GM12878 (cell line): ENCODE results near the gene SLC11A2. TPM values are rescaled to one million over a fixed set of nuclear protein-coding genes. Genes with fewer than 3 reads are reported as not detected.

Experiments used
- ATAC-seq: fragments of 200-7000 bp; cut with Tn5 transposase; 3 replicates; pipeline ENCODE4 v1.9.1; 2020; ENCODE audit warnings: mild to moderate bottlenecking, moderate library complexity
- BruUV-seq: library from RNA; stranded (reverse); fragments of 400-500 nt; replicated peaks from 2 replicates; lab custom pipeline; 2021; lab: Mats Ljungman, UMichigan
- CTCF ChIA-PET: fragments of 300-600 bp; sonication (Branson Sonifier 250); formaldehyde crosslinking; extraction: SDS; loops from one replicate; lab custom pipeline; 2021; ENCODE audit warnings: inconsistent platforms; lab: Yijun Ruan, JAX
- POLR2A ChIA-PET: fragments of 350-600 bp; formaldehyde crosslinking; extraction: SDS; loops from one replicate; lab custom pipeline; 2021; ENCODE audit warnings: inconsistent platforms; lab: Charles Lee
- RAD21 ChIA-PET: fragments of 300-600 bp; sonication (Branson Sonifier 250); formaldehyde crosslinking; loops from one replicate; lab custom pipeline; 2023; ENCODE audit warnings: antibody characterized with exemption; ENCODE audit not compliant: unreplicated experiment; lab: Charles Lee
- SMC1A ChIA-PET: fragments of 300-600 bp; sonication (Branson Sonifier 250); formaldehyde crosslinking; loops from one replicate; lab custom pipeline; 2023; ENCODE audit not compliant: unreplicated experiment, uncharacterized antibody; lab: Charles Lee
- DNase-seq: peaks from one replicate; pipeline ENCODE4 v3.0.0-alpha.2; 2011; ENCODE audit warnings: low read depth, low spot score
- FAIRE-seq: peaks from 3 replicates; lab custom pipeline; 2011; peaks lifted over from hg19 to GRCh38; lab: Jason Lieb, UNC
- H2AFZ ChIP-seq: 2 replicates; pipeline ENCODE4 v1.6.0; 2011; ENCODE audit warnings: low read depth, low read length, control low read depth; ENCODE audit not compliant: control insufficient read depth
- H3K27ac ChIP-seq: 2 replicates; pipeline ENCODE4 v1.5.1; 2011; ENCODE audit warnings: control low read depth; ENCODE audit not compliant: control insufficient read depth, insufficient read depth
- H3K27me3 ChIP-seq, 2 experiments: replicated peaks in 1 of 2; 2 replicates each; pipeline versions ENCODE4 v1.6.0 to v1.6.1; 2011; ENCODE audit warnings: low read length in 1 of 2; ENCODE audit not compliant: control insufficient read depth in 2 of 2, insufficient read depth in 2 of 2
- H3K36me3 ChIP-seq, 2 experiments: 2 replicates each; pipeline ENCODE4 v1.5.1; 2011; ENCODE audit warnings: low read length in 1 of 2; ENCODE audit not compliant: control insufficient read depth in 2 of 2, insufficient read depth in 2 of 2
- H3K4me1 ChIP-seq: 2 replicates; pipeline ENCODE4 v1.6.1; 2011; ENCODE audit warnings: mild to moderate bottlenecking, low read length, moderate library complexity, mixed read lengths; ENCODE audit not compliant: control insufficient read depth, insufficient read depth
- H3K4me2 ChIP-seq: 2 replicates; pipeline ENCODE4 v1.6.0; 2011; ENCODE audit warnings: control low read depth; ENCODE audit not compliant: control insufficient read depth, insufficient read depth
- H3K4me3 ChIP-seq: fragments of 200-600 bp; sonication (generic); 2 replicates; pipeline ENCODE4 v1.5.1; 2016
- H3K79me2 ChIP-seq: 2 replicates; pipeline ENCODE4 v1.6.0; 2011; ENCODE audit warnings: low read length; ENCODE audit not compliant: control insufficient read depth, insufficient read depth
- H3K9ac ChIP-seq: 2 replicates; pipeline ENCODE4 v1.8.0; 2011; ENCODE audit warnings: low read length, control low read depth, mixed read lengths; ENCODE audit not compliant: control insufficient read depth, insufficient read depth
- H3K9me3 ChIP-seq: replicated peaks from 3 replicates; pipeline ENCODE4 v1.5.1; 2011; ENCODE audit warnings: mild to moderate bottlenecking, low read length; ENCODE audit not compliant: control insufficient read depth, insufficient read depth
- H4K20me1 ChIP-seq: 2 replicates; pipeline ENCODE4 v1.6.0; 2011; ENCODE audit not compliant: control insufficient read depth, insufficient read depth
- CEBPB ChIP-seq, 2 experiments: fragments of 150-350 bp in 1 of 2; IDR thresholded peaks; 2 replicates each; pipeline ENCODE4 v1.6.1; 2012 to 2014; ENCODE audit warnings: low read depth in 2 of 2, low read length in 2 of 2, borderline replicate concordance in 1 of 2, inconsistent platforms in 1 of 2
- HDAC2 ChIP-seq: fragments of 200-600 bp; sonication (generic); IDR thresholded peaks from 2 replicates; pipeline ENCODE4 v1.6.1; 2017
- IKZF2 ChIP-seq, 2 experiments: fragments of 450-650 bp; IDR thresholded peaks; 2 replicates each; pipeline ENCODE4 v1.6.1; 2017; ENCODE audit warnings: mild to moderate bottlenecking in 2 of 2, moderate library complexity in 2 of 2
- KDM1A ChIP-seq: fragments of 200-600 bp; sonication (generic); IDR thresholded peaks from 2 replicates; pipeline ENCODE4 v1.6.1; 2016; ENCODE audit warnings: borderline replicate concordance
- NR2C1 ChIP-seq: fragments of 450-650 bp; IDR thresholded peaks from 2 replicates; pipeline ENCODE4 v1.6.1; 2017; ENCODE audit warnings: antibody characterized with exemption, mild to moderate bottlenecking, moderate library complexity
- RELB ChIP-seq: fragments of 450-650 bp; IDR thresholded peaks from 2 replicates; pipeline ENCODE4 v1.6.1; 2017; ENCODE audit warnings: low read depth, mild to moderate bottlenecking, moderate library complexity
- SKIL ChIP-seq: fragments of 450-650 bp; IDR thresholded peaks from 2 replicates; pipeline ENCODE4 v1.6.1; 2017; ENCODE audit warnings: mild to moderate bottlenecking, low read depth, inconsistent platforms; ENCODE audit not compliant: poor library complexity, severe bottlenecking
- TAF1 ChIP-seq: IDR thresholded peaks from 2 replicates; pipeline ENCODE4 v1.6.1; 2011; ENCODE audit warnings: mild to moderate bottlenecking, low read depth, low read length, borderline replicate concordance
- USF2 ChIP-seq: IDR thresholded peaks from 2 replicates; pipeline ENCODE4 v1.6.1; 2011; ENCODE audit warnings: low read depth, low read length, improper control_type of control experiment, borderline replicate concordance
- YBX1 ChIP-seq: fragments of 450-650 bp; IDR thresholded peaks from 2 replicates; pipeline ENCODE4 v1.6.1; 2016; ENCODE audit warnings: antibody characterized with exemption
- WGBS: methylation state at CpG from one replicate; pipeline ENCODE4 v1.1.6; 2016; ENCODE audit warnings: low lambda C conversion rate; ENCODE audit not compliant: insufficient replicate concordance, insufficient coverage; ENCODE audit errors: missing lambda C conversion rate; 5-methylcytosine and 5-hydroxymethylcytosine counted together
- in situ Hi-C: fragments of 300-500 bp; cut with MboI; formaldehyde crosslinking; loops from 9 replicates; pipeline ENCODE4 v1.14.3; 2018; ENCODE audit warnings: mixed read lengths
- intact Hi-C: fragments of 100-400 bp; cut with micrococcal nuclease; formaldehyde crosslinking; loops from one replicate; pipeline ENCODE4 v1.14.2; 2022; ENCODE audit not compliant: unreplicated experiment
- polyA plus RNA-seq, 11 experiments: library from polyadenylated mRNA; depleted of rRNA in 4 of 11; unstranded in 6 of 11; stranded (reverse) in 5 of 11; fragments of >200 nt; fragmentation: Nextera tagmentation in 4 of 11; fragmentation: Illumina TruSeq in 1 of 11; extraction: Ambion mirVana in 4 of 11; extraction: Trizol in 1 of 11; gene quantifications; 1 replicate in 1 of 11; 2 replicates in 10 of 11; pipeline versions ENCODE4 v1.2.1 to v1.2.3, GENCODE V29; 2011 to 2016; ENCODE audit warnings: inconsistent platforms in 2 of 11, missing spikeins in 2 of 11, low read depth in 1 of 11
- total RNA-seq, 4 experiments: library from RNA; depleted of rRNA in 3 of 4; stranded (reverse); fragments of >200 nt in 3 of 4; fragmentation: Illumina TruSeq in 1 of 4; extraction: Trizol in 1 of 4; gene quantifications; 2 replicates each; pipeline versions ENCODE4 v1.2.1 to v1.2.3, GENCODE V29; 2013 to 2021

The SLC11A2 gene
- total and polyA plus RNA-seq, 10 of the 15 experiments (the other 5 are each of a cell fraction or from before 2014, with no cell fraction given): 6.2 to 29.4 (median 15.6) TPM

- no peaks in the 10 kb centered on the region for H3K9me3 ChIP-seq
- TSS peak; percentile 45 for BruUV-seq
- in situ Hi-C loops: no loop called here
- intact Hi-C loops: no loop called here
- H3K4me2 ChIP-seq: no peak overlapping the region
- H3K27me3 ChIP-seq: no peaks in the 10 kb centered on the region
- SMC1A ChIA-PET: interaction anchor here (1.8 to 2.1 kb wide), 2 partner anchors 56 to 215 kb away, joined by 5 read pairs; a partner anchor contains a TSS
- H3K27ac ChIP-seq: no peak overlapping the region
- CTCF ChIA-PET: interaction anchor here (0.7 to 4.4 kb wide), 4 partner anchors 9 to 360 kb away, joined by 3 to 23 read pairs (median 4); no protein-coding TSS in a partner anchor
- no peaks in the 10 kb centered on the region for H3K36me3 ChIP-seq
- H3K79me2 ChIP-seq: no peaks in the 10 kb centered on the region
- no peak overlapping the region for H2AFZ ChIP-seq
- no peak for TF ChIP-seq CEBPB (IDR thresholded peaks at IDR 0.05; ENCODE audit: borderline replicate concordance in 1 of 2, low read depth in 2 of 2, low read length in 2 of 2)
- POLR2A ChIA-PET: interaction anchor here (1.1 to 1.4 kb wide), 2 partner anchors 19 to 46 kb away, joined by 3 read pairs; partner anchors contain the start of gene SLC11A2
- ATAC-seq (no peak), DNase-seq (no peak), FAIRE-seq (peak; percentile 7)
- H3K4me1 ChIP-seq: peaks cover 15% of the 10 kb centered on the region
- 100% methylated on average over 2 of the region's 2 CpGs for WGBS
- H4K20me1 ChIP-seq: no peaks in the 10 kb centered on the region
- RAD21 ChIA-PET: interaction anchor here (0.9 to 1.2 kb wide), 2 partner anchors 155 to 216 kb away, joined by 5 read pairs; no protein-coding TSS in a partner anchor
- no peak overlapping the region; the same call in 1 of the 2 replicates for H3K4me3 ChIP-seq
- no peak overlapping the region for H3K9ac ChIP-seq
Measured at GRCh38 chr12:50980545-50980944, 45.6 kb downstream of the SLC11A2 start.

- Histone ChIP-seq H2AFZ (no peak overlapping the region), H3K9me3 (no peaks in the 10 kb centered on the region), H3K79me2 (no peaks in the 10 kb centered on the region), H4K20me1 (no peaks in the 10 kb centered on the region), H3K27me3 (no peaks in the 10 kb centered on the region), H3K4me3 (no peak overlapping the region; the same call in 1 of the 2 replicates), H3K36me3 (no peaks in the 10 kb centered on the region), H3K27ac (peak overlapping the region; percentile 23), H3K9ac (no peak overlapping the region), H3K4me1 (peaks cover 12% of the 10 kb centered on the region), H3K4me2 (peak overlapping the region; percentile 53)
- 7% methylated on average over 6 of the region's 6 CpGs for WGBS
- intact Hi-C loops: no loop called here
- peak; percentile 89 for FAIRE-seq
- ChIA-PET SMC1A (interaction anchor here (1.2 to 2.1 kb wide), 5 partner anchors 9 to 214 kb away, joined by 3 to 5 read pairs (median 4); a partner anchor contains a TSS), POLR2A (interaction anchor here (0.5 to 1.4 kb wide), 4 partner anchors 16 to 72 kb away, joined by 3 to 4 read pairs (median 3); partner anchors contain the start of gene SLC11A2), CTCF (interaction anchor here (0.6 to 4.4 kb wide), 5 partner anchors 39 to 459 kb away, joined by 3 to 23 read pairs (median 4); no protein-coding TSS in a partner anchor), RAD21 (interaction anchor here (1.2 to 1.8 kb wide), 3 partner anchors 10 to 214 kb away, joined by 4 to 5 read pairs (median 5); no protein-coding TSS in a partner anchor)
- BruUV-seq: no TSS peak
- peak; percentile 93 for ATAC-seq
- peak; percentile 39 for DNase-seq
- in situ Hi-C loops: no loop called here
- TF ChIP-seq RELB: peak; percentile 35; the same call in 1 of the 2 replicates
- no peak for TF ChIP-seq USF2
- no peak for TF ChIP-seq YBX1
- TF ChIP-seq KDM1A: no peak
- no peak for TF ChIP-seq SKIL
- 0 out of 4 replicates have a peak, but pooled peaks of 1 of the 2 experiments have one; percentile 20 for TF ChIP-seq IKZF2 (IDR thresholded peaks at IDR 0.05)
- no peak for TF ChIP-seq HDAC2
- no peak for TF ChIP-seq NR2C1
- no peak for TF ChIP-seq TAF1
Measured at GRCh38 chr12:50979369-50980052, 46.7 kb downstream of the SLC11A2 start.
